Body of pancreas (tissue), 4 donors: Measurements from ENCODE around the gene FAM20C. TPM values are rescaled to one million over a fixed set of nuclear protein-coding genes. Genes with fewer than 3 reads are reported as not detected.

Experiments used
- ATAC-seq: fragments of 150-250 bp; one replicate; pipeline ENCODE4 v1.9.1; 2016
- DNase-seq, 4 donors: peaks; one replicate each; pipeline ENCODE4 v3.0.0-alpha.2; 2019
- H3K27ac ChIP-seq, 4 donors: fragments of 200-600 bp; sonication (generic); 1 replicate in 3 of 4; 2 replicates in 1 of 4; pipeline versions ENCODE4 v1.5.1 to v1.6.1; 2016 to 2019; ENCODE audit warnings: mild to moderate bottlenecking in 1 of 4, mixed read lengths in 1 of 4, moderate library complexity in 1 of 4
- H3K27me3 ChIP-seq, 2 donors: fragments of 200-600 bp; sonication (generic); one replicate each; pipeline ENCODE4 v1.6.0; 2016; ENCODE audit warnings: mild to moderate bottlenecking in 1 of 2
- H3K36me3 ChIP-seq, 2 donors: fragments of 200-600 bp; sonication (generic); replicated peaks in 1 of 2; 2 replicates each; pipeline ENCODE4 v1.5.1; 2016; ENCODE audit warnings: low read depth in 2 of 2; ENCODE audit not compliant: insufficient read depth in 1 of 2
- H3K4me1 ChIP-seq: fragments of 200-600 bp; sonication (generic); one replicate; pipeline ENCODE4 v1.6.0; 2016
- H3K4me3 ChIP-seq, 2 donors: fragments of 200-600 bp; sonication (generic); 1 replicate in 1 of 2; 2 replicates in 1 of 2; pipeline ENCODE4 v1.5.1; 2016 to 2019
- H3K9me3 ChIP-seq, 3 donors: fragments of 200-600 bp; sonication (generic); 1 replicate in 2 of 3; 2 replicates in 1 of 3; pipeline ENCODE4 v1.5.1; 2016
- CTCF ChIP-seq, 7 experiments: fragments of 450-650 bp in 4 of 7; fragments of 200-600 bp in 3 of 7; sonication (generic) in 3 of 7; IDR thresholded peaks; one replicate each; pipeline ENCODE4 v1.5.1; 2016 to 2019; ENCODE audit warnings: antibody characterized with exemption in 7 of 7
- POLR2A ChIP-seq, 3 donors: fragments of 450-650 bp; IDR thresholded peaks; one replicate each; pipeline ENCODE4 v1.6.1; 2016; ENCODE audit warnings: antibody characterized with exemption in 3 of 3, mild to moderate bottlenecking in 2 of 3
- WGBS, 2 donors: methylation state at CpG; one replicate each; pipeline ENCODE4 v1.1.5; 2017; 5-methylcytosine and 5-hydroxymethylcytosine counted together
- intact Hi-C: fragments of 100-400 bp; cut with DNase I; formaldehyde crosslinking; loops from one replicate; pipeline ENCODE4 v1.15.1; 2023
- total RNA-seq, 2 donors: library from RNA; depleted of rRNA; stranded (reverse); fragments of >200 nt; gene quantifications; one replicate each; pipeline ENCODE4 v1.1.0, GENCODE V29; 2016

Gene FAM20C
- total RNA-seq, 2 donors from 2014 or later: 12.7 to 26.0 TPM

GRCh38 chr7:157771-158625 is 34.4 kb upstream of the FAM20C start:
- intact Hi-C loops: no loop called here
- Histone ChIP-seq H3K36me3 (no peaks in the 10 kb centered on the region), H3K9me3 (no peaks in the 10 kb centered on the region), H3K4me3 (no peak overlapping the region), H3K27me3 (no peaks in the 10 kb centered on the region), H3K4me1 (peaks cover 10% of the 10 kb centered on the region), H3K27ac (no peak overlapping the region)
- WGBS, 2 donors: 73 to 89% methylated on average over 15 to 23 of the region's 23 CpGs
- TF ChIP-seq POLR2A (IDR thresholded peaks at IDR 0.05) (no peak), CTCF (IDR thresholded peaks at IDR 0.05) (no peak)
- peak in 2 of 4 donors; percentile 4 to 41 for DNase-seq
- peak; percentile 58 for ATAC-seq

GRCh38 chr7:158771-159170 is 33.6 kb upstream of the FAM20C start:
- Histone ChIP-seq H3K36me3 (no peaks in the 10 kb centered on the region), H3K9me3 (no peaks in the 10 kb centered on the region), H3K27me3 (no peaks in the 10 kb centered on the region), H3K27ac (no peak overlapping the region), H3K4me3 (no peak overlapping the region), H3K4me1 (peaks cover 10% of the 10 kb centered on the region)
- TF ChIP-seq CTCF (IDR thresholded peaks at IDR 0.05) (no peak), POLR2A (IDR thresholded peaks at IDR 0.05) (no peak)
- 94 to 98% methylated on average over 9 to 13 of the region's 13 CpGs for WGBS, 2 donors
- no peak for DNase-seq
- no peak for ATAC-seq
- intact Hi-C loops: no loop called here

GRCh38 chr7:159370-160270 is 32.8 kb upstream of the FAM20C start:
- WGBS, 2 donors: 86 to 89% methylated on average over 32 to 50 of the region's 50 CpGs
- H3K36me3 ChIP-seq: no peaks in the 10 kb centered on the region
- H3K4me3 ChIP-seq: no peak overlapping the region
- H3K4me1 ChIP-seq: peaks cover 10% of the 10 kb centered on the region
- no peaks in the 10 kb centered on the region for H3K27me3 ChIP-seq
- no peak overlapping the region for H3K27ac ChIP-seq
- DNase-seq (no peak), ATAC-seq (no peak)
- TF ChIP-seq CTCF (IDR thresholded peaks at IDR 0.05) (no peak), POLR2A (IDR thresholded peaks at IDR 0.05) (no peak)
- intact Hi-C loops: no loop called here
- H3K9me3 ChIP-seq: no peaks in the 10 kb centered on the region

- no peaks in the 10 kb centered on the region for H3K9me3 ChIP-seq
- H3K4me3 ChIP-seq: no peak overlapping the region
- H3K36me3 ChIP-seq: no peaks in the 10 kb centered on the region
- DNase-seq (no peak), ATAC-seq (no peak)
- intact Hi-C loops: no loop called here
- H3K4me1 ChIP-seq: peaks cover 22% of the 10 kb centered on the region
- 68 to 82% methylated on average over 19 to 23 of the region's 27 CpGs for WGBS, 2 donors
- TF ChIP-seq CTCF (IDR thresholded peaks at IDR 0.05) (no peak), POLR2A (IDR thresholded peaks at IDR 0.05) (no peak)
- no peaks in the 10 kb centered on the region for H3K27me3 ChIP-seq
- no peak overlapping the region for H3K27ac ChIP-seq
Observed at GRCh38 chr7:160958-161725, 31.2 kb upstream of the FAM20C start.
